ENCODE results near the gene EGR1.
A peak's percentile ranks its signal among the peaks of the same experiment; 100 is the strongest.

EGR1 gene

GRCh38 chr5:138465261-138466124, at the start of gene EGR1:
Gene EGR1 (plus strand): TSS chr5:138465479. CDS start chr5:138465762, 283 bp downstream.
- Histone ChIP-seq H2AFZ (ENCODE audit: low read length) (peak within 1 kb of the TSS; percentile 96), H3K36me3 (replicated peaks; ENCODE audit: insufficient read depth, low read length) (no peaks in the 10 kb centered on the region), H3K4me1 (ENCODE audit: low read length) (no peaks in the 10 kb centered on the region), H3K79me2 (ENCODE audit: low read length) (no peaks in the 10 kb centered on the region), H3K9ac (ENCODE audit: low read length) (peak within 1 kb of the TSS; percentile 93), H3K9me2 (replicated peaks; ENCODE audit: insufficient read depth, low read length) (no peaks in the 10 kb centered on the region), H3K9me3 (replicated peaks; ENCODE audit: insufficient read depth, low read length) (no peaks in the 10 kb centered on the region), H3K27ac (ENCODE audit: low read length) (peak within 1 kb of the TSS; percentile 87), H4K20me1 (ENCODE audit: insufficient read depth, low read length) (no peaks in the 10 kb centered on the region), H3K27me3 (replicated peaks; ENCODE audit: insufficient read depth, low read length) (peaks cover 30% of the 10 kb centered on the region), H3K4me3 (ENCODE audit: low read length) (peak within 1 kb of the TSS; percentile 88), H3K4me2 (ENCODE audit: low read depth, low read length) (peak within 1 kb of the TSS; percentile 94), H3F3A (ENCODE audit: insufficient read depth, low read length) (peaks cover 6% of the 10 kb centered on the region; the same call in 1 of the 2 replicates)
- TF ChIP-seq EZH2phosphoT487 (IDR thresholded peaks at IDR 0.05; ENCODE audit: low read length) (no peak), EZH2 (optimal IDR thresholded peaks at IDR 0.05; ENCODE audit: low read depth, low read length) (peak; percentile 58), CTCF (IDR thresholded peaks at IDR 0.05; ENCODE audit: low read length) (peak; percentile 23; the same call in 1 of the 2 replicates)
- peak; percentile 86 for DNase-seq

- Histone ChIP-seq H3K79me2 (ENCODE audit: low read length) (no peaks in the 10 kb centered on the region), H3K9ac (ENCODE audit: low read length) (no peak overlapping the region), H3K9me3 (replicated peaks; ENCODE audit: insufficient read depth, low read length) (no peaks in the 10 kb centered on the region), H3K27me3 (replicated peaks; ENCODE audit: insufficient read depth, low read length) (no peaks in the 10 kb centered on the region), H3K36me3 (replicated peaks; ENCODE audit: insufficient read depth, low read length) (peaks cover 10% of the 10 kb centered on the region), H3K9me2 (replicated peaks; ENCODE audit: insufficient read depth, low read length) (no peaks in the 10 kb centered on the region), H3K4me3 (ENCODE audit: low read length) (no peak overlapping the region), H4K20me1 (ENCODE audit: insufficient read depth, low read length) (no peaks in the 10 kb centered on the region), H2AFZ (ENCODE audit: low read length) (no peak overlapping the region), H3F3A (ENCODE audit: insufficient read depth, low read length) (no peaks in the 10 kb centered on the region), H3K4me1 (ENCODE audit: low read length) (0 out of 2 replicates have a peak, but pooled peaks cover 7% of the 10 kb centered on the region), H3K4me2 (ENCODE audit: low read depth, low read length) (no peak overlapping the region), H3K27ac (ENCODE audit: low read length) (no peak overlapping the region)
- TF ChIP-seq EZH2 (optimal IDR thresholded peaks at IDR 0.05; ENCODE audit: low read depth, low read length) = no peak
- no peak for TF ChIP-seq EZH2phosphoT487 (IDR thresholded peaks at IDR 0.05; ENCODE audit: low read length)
- no peak for TF ChIP-seq CTCF (IDR thresholded peaks at IDR 0.05; ENCODE audit: low read length)
- DNase-seq = no peak
Observed at GRCh38 chr5:138418444-138418843, 46.8 kb upstream of the EGR1 start.

- H4K20me1 ChIP-seq (ENCODE audit: insufficient read depth, low read length) = no peaks in the 10 kb centered on the region
- H3K4me1 ChIP-seq (ENCODE audit: low read length) = no peaks in the 10 kb centered on the region
- H3K27ac ChIP-seq (ENCODE audit: low read length) = no peak overlapping the region
- no peaks in the 10 kb centered on the region for H3K9me2 ChIP-seq (replicated peaks; ENCODE audit: insufficient read depth, low read length)
- H3K27me3 ChIP-seq (replicated peaks; ENCODE audit: insufficient read depth, low read length) = no peaks in the 10 kb centered on the region
- H3K36me3 ChIP-seq (replicated peaks; ENCODE audit: insufficient read depth, low read length) = no peaks in the 10 kb centered on the region; the same call in none of the 2 replicates
- H3K9me3 ChIP-seq (replicated peaks; ENCODE audit: insufficient read depth, low read length) = no peaks in the 10 kb centered on the region
- no peak overlapping the region for H2AFZ ChIP-seq (ENCODE audit: low read length)
- no peaks in the 10 kb centered on the region for H3K79me2 ChIP-seq (ENCODE audit: low read length)
- H3K4me2 ChIP-seq (ENCODE audit: low read depth, low read length) = no peak overlapping the region
- DNase-seq = no peak
- H3K4me3 ChIP-seq (ENCODE audit: low read length) = no peak overlapping the region
- no peaks in the 10 kb centered on the region for H3F3A ChIP-seq (ENCODE audit: insufficient read depth, low read length)
- TF ChIP-seq EZH2phosphoT487 (IDR thresholded peaks at IDR 0.05; ENCODE audit: low read length) (no peak), CTCF (IDR thresholded peaks at IDR 0.05; ENCODE audit: low read length) (no peak), EZH2 (optimal IDR thresholded peaks at IDR 0.05; ENCODE audit: low read depth, low read length) (no peak)
- no peak overlapping the region for H3K9ac ChIP-seq (ENCODE audit: low read length)
Observed at GRCh38 chr5:138425079-138425478, 40.2 kb upstream of the EGR1 start.

All from MM.1S (cell line).